ENCODE results near the gene DDX28. TPM values are rescaled to one million over a fixed set of nuclear protein-coding genes. Genes with fewer than 3 reads are reported as not detected.

The DDX28 gene
- total and polyA plus RNA-seq, 7 donors: 10.0 to 20.2 (median 12.6) TPM

GRCh38 chr16:67990018-67990386 lies 33.0 kb downstream of the DDX28 start:
- peak; percentile 7 for TF ChIP-seq CTCF (IDR thresholded peaks at IDR 0.05)
- DNase-seq: no peak
- Histone ChIP-seq H3K4me3 (peak overlapping the region; percentile 70), H3K9me3 (no peaks in the 10 kb centered on the region), H3K36me3 (ENCODE audit: insufficient read depth in 1 of 2, low read depth in 1 of 2) (peaks cover 0 to 8% of the 10 kb centered on the region in 2 donors), H3K27ac (peak overlapping the region; percentile 97), H3K27me3 (ENCODE audit: insufficient read depth in 3 of 3, low read length in 2 of 3) (no peaks in the 10 kb centered on the region), H3K4me1 (peaks cover 69% of the 10 kb centered on the region)
- 38 to 63% (median 47%) methylated on average over 6 of the region's 6 CpGs for WGBS, 3 donors
- intact Hi-C loops (cut with DNase I): loop anchor here (5.0 kb wide), 2 partner anchors 72 to 242 kb away; no protein-coding TSS in a partner anchor
- peak in 3 of 4 donors; percentile 7 to 21 (median 11) for ATAC-seq

GRCh38 chr16:67989322-67990017 lies 33.6 kb downstream of the DDX28 start:
- Histone ChIP-seq H3K4me1 (peaks cover 74% of the 10 kb centered on the region), H3K9me3 (no peaks in the 10 kb centered on the region), H3K27ac (peak overlapping the region; percentile 97), H3K4me3 (peak overlapping the region; percentile 70), H3K27me3 (ENCODE audit: insufficient read depth in 3 of 3, low read length in 2 of 3) (no peaks in the 10 kb centered on the region), H3K36me3 (ENCODE audit: insufficient read depth in 1 of 2, low read depth in 1 of 2) (peaks cover 0 to 8% of the 10 kb centered on the region in 2 donors)
- DNase-seq: peak in 1 of 2 donors; percentile 72
- no peak for TF ChIP-seq CTCF (IDR thresholded peaks at IDR 0.05)
- WGBS, 3 donors: 29 to 47% (median 35%) methylated on average over 8 of the region's 8 CpGs
- ATAC-seq: peak; percentile 49 to 74 (median 56)
- intact Hi-C loops (cut with DNase I): loop anchor here (2.0 to 5.0 kb wide), 3 partner anchors 51 to 243 kb away; no protein-coding TSS in a partner anchor

- WGBS, 3 donors: 67 to 81% (median 67%) methylated on average over 3 of the region's 3 CpGs
- no peaks in the 10 kb centered on the region for H3K9me3 ChIP-seq
- H3K27me3 ChIP-seq (ENCODE audit: insufficient read depth in 3 of 3, low read length in 2 of 3): no peaks in the 10 kb centered on the region
- DNase-seq: no peak
- H3K4me1 ChIP-seq: peaks cover 80% of the 10 kb centered on the region
- peak overlapping the region; percentile 70 for H3K4me3 ChIP-seq
- peak in 2 of 4 donors; percentile 9 to 16 for ATAC-seq
- intact Hi-C loops (cut with DNase I): loop anchor here in 1 of 2 donors (2.0 kb wide), 1 partner anchor 52 kb away; no protein-coding TSS in a partner anchor
- peak overlapping the region; percentile 97 for H3K27ac ChIP-seq
- H3K36me3 ChIP-seq (ENCODE audit: insufficient read depth in 1 of 2, low read depth in 1 of 2): peaks cover 0 to 8% of the 10 kb centered on the region in 2 donors
- no peak for TF ChIP-seq CTCF (IDR thresholded peaks at IDR 0.05)
These were observed 34.4 kb downstream of the DDX28 start for GRCh38 chr16:67988675-67989074.

- 15 to 25% (median 15%) methylated on average over 11 of the region's 11 CpGs for WGBS, 3 donors
- H3K4me3 ChIP-seq: peak overlapping the region; percentile 70
- peak overlapping the region; percentile 97 for H3K27ac ChIP-seq
- peak; percentile 59 to 84 for DNase-seq
- intact Hi-C loops (cut with DNase I): loop anchor here (2.0 kb wide), 2 partner anchors 21 to 53 kb away; no protein-coding TSS in a partner anchor
- no peaks in the 10 kb centered on the region for H3K27me3 ChIP-seq (ENCODE audit: insufficient read depth in 3 of 3, low read length in 2 of 3)
- TF ChIP-seq CTCF (IDR thresholded peaks at IDR 0.05): no peak
- peaks cover 0 to 8% of the 10 kb centered on the region in 2 donors for H3K36me3 ChIP-seq (ENCODE audit: insufficient read depth in 1 of 2, low read depth in 1 of 2)
- H3K4me1 ChIP-seq: peaks cover 78% of the 10 kb centered on the region
- H3K9me3 ChIP-seq: no peaks in the 10 kb centered on the region
- peak; percentile 81 to 87 (median 86) for ATAC-seq
These were observed 35.4 kb downstream of the DDX28 start for GRCh38 chr16:67987460-67988160.
